NCI-H1417 (cell line): ENCODE data around the gene KCNS3.

ENCODE experiments used
- DNase-seq, 3 experiments: peaks; one replicate each; lab custom pipeline; 2025; lab: John Stamatoyannopoulos, UW

The KCNS3 gene

DNA sequence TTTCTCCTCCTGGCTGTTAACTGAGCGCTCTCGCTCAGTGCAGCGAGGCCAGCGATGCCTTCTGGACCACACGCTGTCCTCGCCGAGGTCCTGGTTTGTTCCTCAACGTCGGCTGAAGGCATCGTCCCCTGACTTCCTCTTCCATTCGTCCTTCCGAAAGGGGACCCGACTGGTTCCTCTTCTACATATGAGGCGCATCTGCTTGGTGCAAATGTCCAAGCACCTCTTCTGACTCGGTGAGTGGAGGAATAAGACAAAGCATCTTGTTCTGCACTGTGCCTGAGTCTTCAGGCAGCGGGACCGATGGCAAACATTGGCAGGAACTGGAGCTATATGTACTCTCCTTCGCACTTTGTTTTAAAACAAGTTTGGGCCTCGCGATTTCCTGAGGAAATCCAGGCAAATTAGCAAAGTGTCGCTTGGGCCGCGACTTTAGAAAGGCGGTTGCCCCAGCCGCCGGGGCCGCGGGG, 621 bp upstream of the KCNS3 start:
- peak in 1 of 3 experiments; percentile 36 for DNase-seq

GRCh38 chr2:17879137-17879912, 858 bp downstream of the KCNS3 start:
- peak; percentile 52 to 62 (median 52) for DNase-seq

DNA sequence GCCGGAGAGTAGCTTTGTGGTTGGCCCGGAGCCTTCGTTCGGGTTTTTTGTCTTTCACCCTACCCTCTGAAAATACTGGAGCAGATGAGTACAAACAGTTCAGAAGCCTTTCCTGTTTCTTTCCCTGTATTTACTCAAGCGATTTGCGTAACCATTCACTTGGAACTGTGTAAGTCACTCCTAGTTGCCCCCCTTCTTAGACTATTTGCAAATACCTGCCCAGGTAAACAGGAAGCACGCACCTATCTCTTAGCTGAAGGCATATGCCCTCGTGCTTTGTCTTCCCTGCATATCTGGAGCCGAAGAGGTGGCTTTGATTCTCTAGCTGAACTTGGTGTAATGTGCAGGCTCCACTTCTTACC, 1.4 kb downstream of the KCNS3 start:
- DNase-seq, result no peak

GRCh38 chr2:17892770-17893534, 14.5 kb downstream of the KCNS3 start:
- peak in 1 of 3 experiments; percentile 62 for DNase-seq

DNA sequence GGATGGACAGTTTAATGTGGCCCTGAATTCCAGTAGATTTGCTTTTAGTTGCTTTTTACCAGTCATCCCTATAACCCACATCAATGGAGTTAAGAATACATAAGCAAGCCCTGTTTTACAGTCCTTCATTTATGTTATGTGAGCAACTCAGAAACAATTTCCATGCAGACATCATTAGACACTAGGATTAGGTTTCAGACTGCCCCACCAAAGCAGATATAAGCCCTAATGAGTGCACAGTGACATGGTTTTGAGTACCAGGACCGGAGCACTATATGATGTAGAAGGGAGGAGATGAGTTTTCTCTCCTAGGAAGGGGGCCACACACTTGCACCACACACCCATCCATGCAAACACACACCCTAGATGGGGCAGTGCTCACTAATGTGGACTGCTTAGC, 15.5 kb downstream of the KCNS3 start:
- DNase-seq, result no peak

DNA sequence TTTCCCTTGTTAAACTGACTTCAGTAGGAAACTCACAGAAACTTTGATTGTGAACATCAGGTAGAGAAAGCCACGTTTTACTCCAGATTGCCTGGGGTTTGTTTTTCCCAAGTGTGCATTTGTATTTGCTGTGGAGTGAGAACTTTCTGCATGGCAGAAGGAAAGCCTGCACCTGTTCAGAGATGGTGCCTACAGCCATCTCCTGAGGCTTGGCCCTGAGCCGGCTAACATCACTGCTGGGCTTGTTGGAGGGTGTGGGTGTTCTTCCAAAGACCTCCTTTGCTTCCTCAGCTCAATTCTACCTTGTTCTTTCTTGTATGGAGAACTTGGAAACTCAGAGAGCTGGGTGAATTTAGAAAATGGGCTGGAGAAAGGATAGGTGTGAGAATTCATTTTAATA, 16.1 kb downstream of the KCNS3 start:
- no peak for DNase-seq

DNA sequence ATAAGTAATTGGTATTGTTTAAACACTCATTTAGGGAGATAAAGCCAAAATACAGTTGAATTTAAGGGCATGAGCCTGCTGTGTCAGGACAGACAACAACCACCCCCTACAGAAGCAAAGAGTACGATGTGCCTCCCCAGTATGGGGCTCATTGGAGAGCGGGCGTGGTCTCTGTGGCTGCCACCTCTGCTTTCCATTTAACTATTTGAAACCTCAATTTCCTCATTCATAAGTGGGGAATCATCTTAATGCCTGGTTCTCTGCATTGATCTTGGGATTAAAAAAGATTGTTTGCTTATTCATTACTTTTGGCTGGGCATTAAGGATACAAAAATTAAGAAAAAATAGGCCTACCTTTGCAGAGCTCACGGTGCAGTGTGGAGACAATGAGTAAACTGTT, 21.4 kb downstream of the KCNS3 start:
- no peak for DNase-seq

DNA sequence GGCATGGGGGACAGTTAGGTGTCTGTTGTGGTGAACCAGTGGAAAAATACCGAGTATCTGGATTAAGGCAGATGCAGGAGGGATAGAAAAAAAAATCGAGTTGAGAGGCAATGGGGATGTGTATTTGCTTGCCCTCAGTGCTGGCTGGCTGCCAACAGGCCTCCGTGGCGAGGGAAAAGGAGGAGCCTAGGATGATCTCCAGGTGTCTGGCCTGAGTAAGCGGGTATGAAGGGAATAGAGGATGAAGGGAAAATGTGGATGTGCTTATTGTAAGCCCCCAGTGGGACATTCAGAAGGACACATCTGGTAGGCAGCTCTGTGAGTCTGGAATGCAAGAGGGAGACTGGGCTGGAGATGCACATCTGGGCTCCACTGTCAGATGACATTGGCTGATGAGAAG, 22.8 kb downstream of the KCNS3 start:
- DNase-seq, result peak; percentile 51 to 92 (median 77)

DNA sequence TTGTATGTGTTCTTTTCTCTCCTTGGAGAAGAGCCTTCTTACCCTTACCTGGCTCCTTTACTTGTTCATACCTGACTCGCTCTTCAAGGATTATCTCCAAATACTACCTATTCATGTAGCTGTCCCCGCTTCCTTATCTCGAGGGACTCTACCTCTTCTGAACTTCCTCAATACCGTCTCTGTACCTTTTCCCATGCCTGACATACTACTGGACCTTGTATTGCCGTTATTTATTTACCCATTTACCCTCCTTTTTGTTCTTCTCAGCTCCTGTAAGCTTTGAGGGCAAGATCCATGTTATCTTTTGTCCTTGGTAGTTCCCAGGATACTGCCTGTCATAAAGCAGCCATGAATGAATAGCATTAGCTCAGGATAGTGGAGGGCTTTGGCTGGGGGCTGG, 32.5 kb downstream of the KCNS3 start:
- DNase-seq, result no peak

DNA sequence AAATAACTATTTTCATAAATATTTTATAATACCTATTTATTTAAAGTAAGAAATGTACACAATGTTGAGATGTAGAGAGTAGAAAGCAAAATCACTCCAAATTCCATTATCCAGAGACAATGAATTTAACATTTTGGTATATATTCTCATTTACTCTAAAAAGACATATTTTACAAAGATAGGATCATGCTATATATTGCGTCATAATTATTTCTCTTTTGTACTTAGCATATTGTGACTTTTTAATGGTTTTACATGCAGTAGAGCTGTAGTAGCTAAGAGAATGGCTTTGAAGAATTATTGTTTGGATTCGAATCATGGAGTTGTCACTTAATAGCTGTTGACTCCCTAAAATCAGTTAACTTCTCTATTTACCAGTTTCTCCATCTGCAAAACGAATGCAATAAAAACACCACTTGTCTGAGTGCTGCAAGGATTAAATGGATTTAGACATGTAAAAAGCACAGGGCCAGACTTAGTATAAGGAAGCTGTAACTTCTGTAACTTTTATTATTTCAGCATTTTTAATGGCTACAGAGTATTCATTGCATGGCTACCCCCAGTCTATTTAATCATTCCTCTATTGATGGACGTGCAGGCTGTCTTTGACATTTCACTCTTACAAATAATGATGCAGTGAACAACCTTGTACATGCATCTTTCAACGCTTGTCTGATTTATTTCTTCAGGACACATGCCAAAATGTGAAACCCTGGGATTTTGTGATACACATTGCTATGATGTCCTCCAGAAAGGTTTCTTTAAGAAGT, 33.2 kb downstream of the KCNS3 start:
- no peak for DNase-seq

DNA sequence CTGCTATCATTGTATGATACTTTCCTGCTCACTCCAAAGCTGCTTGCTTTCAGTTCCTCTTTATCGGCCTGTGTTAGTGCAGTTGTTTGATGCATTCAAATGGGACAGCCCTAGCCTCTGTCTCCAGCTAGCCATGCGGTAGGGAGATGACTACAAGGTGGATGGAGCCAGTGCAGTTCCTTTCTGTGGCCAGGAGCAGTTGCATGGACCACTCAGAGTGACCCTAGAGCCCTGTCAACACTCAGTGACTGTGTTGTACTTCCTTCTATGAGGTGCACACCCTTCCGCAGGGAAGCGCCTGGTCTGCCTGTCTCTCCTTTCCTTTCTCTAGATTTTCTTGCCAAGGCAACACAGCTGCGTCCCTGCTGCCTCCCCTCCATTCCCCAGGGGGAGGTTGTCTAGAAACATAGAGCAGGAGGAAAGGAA, 33.8 kb downstream of the KCNS3 start:
- no peak for DNase-seq

DNA sequence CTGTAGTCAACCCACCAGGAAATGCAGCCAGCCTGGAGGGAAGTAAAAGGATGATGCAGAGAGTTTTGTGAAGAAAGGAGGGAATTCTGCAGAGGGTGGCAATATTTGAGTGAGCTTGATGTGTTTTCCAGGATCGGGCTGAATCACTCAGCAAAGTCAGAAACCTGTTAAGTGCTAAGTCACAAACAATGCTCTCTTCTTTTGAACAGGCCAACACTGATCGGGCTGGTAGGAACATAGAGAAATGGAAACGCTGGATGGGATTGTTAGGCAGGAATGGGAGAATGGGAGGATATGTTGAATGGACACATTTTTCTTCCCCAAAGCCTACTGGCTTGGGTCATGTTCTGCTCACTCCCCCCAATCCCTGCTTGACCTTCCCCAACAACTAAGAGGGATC, 36.6 kb downstream of the KCNS3 start:
- no peak for DNase-seq

DNA sequence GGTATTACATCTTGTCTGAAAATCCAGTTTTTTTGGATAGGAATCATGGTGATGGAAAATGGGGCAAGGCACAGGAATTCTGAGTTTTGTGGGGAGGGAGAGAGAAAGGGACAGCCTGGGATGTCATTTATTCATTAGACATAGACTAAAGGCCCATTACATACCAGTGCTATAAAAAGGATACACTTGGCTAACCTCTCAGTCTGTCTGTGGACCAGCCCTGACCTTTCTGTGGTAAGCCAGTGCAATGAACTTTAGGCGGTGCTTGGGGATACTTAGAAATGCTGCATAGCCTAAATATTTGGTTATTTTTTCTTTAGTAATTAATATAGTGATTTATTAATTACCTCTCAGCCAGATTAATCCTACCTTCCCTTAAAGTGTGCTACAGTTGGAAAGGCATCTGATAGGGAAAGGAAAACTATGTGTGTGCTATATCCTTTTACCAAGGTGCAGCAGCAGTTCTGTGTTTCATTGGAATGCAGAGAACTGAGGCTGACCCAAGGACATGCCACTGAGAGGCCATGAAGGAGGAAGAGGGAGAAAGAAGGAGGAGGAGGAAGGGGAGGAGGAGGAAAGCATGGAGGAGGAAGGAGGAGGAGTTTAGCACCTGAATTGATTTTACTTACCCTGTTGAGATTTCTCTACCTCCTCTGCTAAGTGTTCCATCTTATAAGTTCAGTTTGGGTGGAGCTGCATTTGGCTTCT, 37.5 kb downstream of the KCNS3 start:
- DNase-seq, result no peak

DNA sequence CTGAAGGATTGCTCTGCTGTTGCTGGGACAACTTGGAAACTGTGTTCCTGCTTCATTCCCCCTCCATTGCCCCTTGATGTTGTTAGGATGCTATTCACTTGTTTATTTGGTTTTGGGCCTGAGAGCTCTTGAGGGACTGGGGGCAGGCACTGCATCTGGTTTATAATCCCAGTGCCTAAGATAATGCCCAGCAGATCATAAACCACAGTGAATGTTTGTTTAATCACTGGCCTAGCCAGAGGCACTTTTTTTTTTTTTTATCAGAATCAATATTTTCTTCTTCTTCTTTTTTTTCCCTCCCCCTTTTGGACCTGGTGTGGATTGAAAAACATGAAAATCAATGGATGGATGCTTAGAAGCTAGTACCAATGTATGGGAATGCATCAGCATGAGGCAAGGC, 38.1 kb downstream of the KCNS3 start:
- no peak for DNase-seq

- DNase-seq, result peak in 2 of 3 experiments; percentile 19 to 22
Measured at GRCh38 chr2:17918789-17919188, 40.3 kb downstream of the KCNS3 start.

DNA sequence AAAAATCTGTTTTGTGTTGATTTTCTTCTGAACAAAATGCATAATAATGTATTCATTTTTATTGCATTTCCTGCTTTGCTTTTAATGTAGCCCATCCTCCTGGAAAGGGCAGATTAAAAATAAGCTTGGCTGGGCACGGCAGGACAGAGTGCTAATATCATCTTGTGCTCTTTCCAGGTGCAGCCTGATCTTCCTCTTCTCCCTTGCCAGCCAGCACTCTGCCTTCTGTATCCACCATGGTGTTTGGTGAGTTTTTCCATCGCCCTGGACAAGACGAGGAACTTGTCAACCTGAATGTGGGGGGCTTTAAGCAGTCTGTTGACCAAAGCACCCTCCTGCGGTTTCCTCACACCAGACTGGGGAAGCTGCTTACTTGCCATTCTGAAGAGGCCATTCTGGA, 52.3 kb downstream of the KCNS3 start:
- no peak for DNase-seq

DNA sequence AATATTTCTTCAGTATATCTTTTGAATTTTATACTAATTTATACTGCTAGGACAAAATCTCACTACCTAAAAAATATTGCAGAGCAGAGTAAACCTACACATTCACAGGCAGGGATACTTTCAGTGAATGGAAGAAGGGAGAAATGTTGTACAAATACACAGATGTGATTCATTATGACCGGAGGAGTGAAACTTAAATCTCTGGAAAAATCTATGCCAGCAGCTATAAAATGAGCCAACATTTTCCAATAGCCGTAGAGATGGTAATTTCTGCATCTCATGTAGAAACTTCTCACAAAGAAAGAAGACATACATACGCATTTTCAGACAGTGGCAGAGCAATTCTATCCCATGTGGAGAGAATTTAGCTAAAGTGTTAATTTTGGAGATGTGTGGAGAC, 54.8 kb downstream of the KCNS3 start:
- no peak for DNase-seq

GRCh38 chr2:17934721-17935120, 56.3 kb downstream of the KCNS3 start:
- DNase-seq, result no peak

- DNase-seq, result no peak
Measured at GRCh38 chr2:17935242-17935885, 56.9 kb downstream of the KCNS3 start.

- no peak for DNase-seq
Measured at GRCh38 chr2:17936599-17936998, 58.1 kb downstream of the KCNS3 start.

DNA sequence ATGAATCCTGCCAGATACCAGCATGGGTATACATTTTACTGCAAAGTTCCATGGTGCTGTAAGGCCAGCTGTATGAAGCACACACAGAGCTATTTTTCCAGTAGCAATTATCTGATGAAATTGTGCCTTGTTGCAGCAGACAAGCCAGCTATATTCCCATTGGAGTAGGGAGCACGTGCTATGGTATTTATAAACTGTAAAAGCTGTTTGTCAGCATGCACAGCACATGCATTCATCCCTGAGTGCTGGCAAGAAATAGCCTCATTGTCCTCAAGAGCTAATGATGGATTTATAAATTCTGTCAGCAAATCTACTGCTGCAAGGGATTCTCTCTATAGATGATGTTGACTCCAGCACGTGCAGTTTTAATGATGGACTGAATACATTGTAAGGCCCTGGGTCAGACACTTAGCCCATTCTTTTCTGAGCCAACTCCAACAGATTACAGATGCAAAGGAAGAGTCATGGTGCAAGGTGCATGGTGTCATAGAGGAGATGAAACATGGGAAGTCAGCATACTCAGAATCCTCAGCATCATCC, 61.7 kb downstream of the KCNS3 start:
- DNase-seq, result no peak
